Superior temporal gyrus (tissue), 1 donor: ENCODE measurements around the gene AKR1D1.
"Not testable (repeated sequence)": the region's sequence is repeated elsewhere in the genome, so short reads cannot be mapped to it uniquely, and the experiment has no call there.

Source experiments
- DNase-seq: peaks from one replicate; pipeline ENCODE4 v3.0.0-alpha.2; 2016; ENCODE audit errors: extremely low spot score

Gene AKR1D1

GRCh38 chr7:138122162-138122561 lies 45.9 kb downstream of the AKR1D1 start:
- DNase-seq: no peak

DNA sequence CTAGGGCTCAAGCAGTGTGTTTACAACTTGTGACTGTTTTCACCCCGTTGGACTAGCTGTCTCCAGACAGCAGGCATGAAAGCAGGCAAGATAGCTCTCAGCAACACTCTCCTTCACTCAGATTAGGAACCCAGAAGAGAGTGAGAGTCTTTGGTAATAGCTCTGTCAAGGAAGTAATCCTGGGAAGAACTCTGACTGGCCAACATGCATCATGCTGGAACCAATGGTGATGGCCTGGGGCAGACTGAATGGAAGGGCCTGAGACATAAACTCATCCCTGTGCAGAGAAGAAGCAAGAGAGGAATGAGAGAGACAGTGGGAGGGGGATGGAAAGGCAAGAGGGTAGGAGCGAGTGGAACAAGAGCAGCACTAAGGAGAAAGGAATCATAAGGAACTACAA lies 48.9 kb downstream of the AKR1D1 start:
- DNase-seq: no peak

- DNase-seq: no peak
Measured at GRCh38 chr7:138125598-138126111, 49.4 kb downstream of the AKR1D1 start.

GRCh38 chr7:138126928-138127327 lies 50.7 kb downstream of the AKR1D1 start:
- DNase-seq: no peak

- DNase-seq: no peak
Measured at GRCh38 chr7:138127996-138128395, 51.7 kb downstream of the AKR1D1 start.

DNA sequence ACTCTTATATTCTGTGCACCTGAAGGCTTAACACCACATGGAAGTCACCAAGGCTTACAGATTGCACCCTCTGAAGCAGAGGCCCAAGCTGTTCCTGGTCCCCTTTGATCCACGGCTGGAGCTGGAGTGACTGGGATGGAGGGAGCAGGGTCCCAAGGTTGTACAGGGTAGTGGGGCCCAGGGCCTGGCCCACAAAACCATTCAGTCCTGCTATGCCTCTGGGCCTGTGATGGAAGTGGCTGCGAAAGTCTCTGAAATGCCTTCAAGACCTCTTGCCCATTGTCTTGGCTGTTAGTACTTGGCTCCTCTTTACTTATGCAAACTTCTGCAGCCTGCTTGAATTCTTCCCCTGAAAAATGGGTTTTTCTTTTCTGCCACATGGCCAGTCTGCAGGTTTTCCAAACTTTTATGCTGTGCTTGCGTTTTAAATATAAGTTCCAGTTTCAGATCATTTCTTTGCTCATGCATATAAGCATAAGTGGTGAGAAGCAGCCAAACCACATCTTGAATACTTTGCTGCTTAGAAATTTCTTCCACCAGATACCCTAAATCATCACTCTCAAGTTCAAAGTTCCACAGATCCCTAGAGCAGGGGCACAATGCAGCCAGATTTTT lies 53.4 kb downstream of the AKR1D1 start:
- no peak for DNase-seq

DNA sequence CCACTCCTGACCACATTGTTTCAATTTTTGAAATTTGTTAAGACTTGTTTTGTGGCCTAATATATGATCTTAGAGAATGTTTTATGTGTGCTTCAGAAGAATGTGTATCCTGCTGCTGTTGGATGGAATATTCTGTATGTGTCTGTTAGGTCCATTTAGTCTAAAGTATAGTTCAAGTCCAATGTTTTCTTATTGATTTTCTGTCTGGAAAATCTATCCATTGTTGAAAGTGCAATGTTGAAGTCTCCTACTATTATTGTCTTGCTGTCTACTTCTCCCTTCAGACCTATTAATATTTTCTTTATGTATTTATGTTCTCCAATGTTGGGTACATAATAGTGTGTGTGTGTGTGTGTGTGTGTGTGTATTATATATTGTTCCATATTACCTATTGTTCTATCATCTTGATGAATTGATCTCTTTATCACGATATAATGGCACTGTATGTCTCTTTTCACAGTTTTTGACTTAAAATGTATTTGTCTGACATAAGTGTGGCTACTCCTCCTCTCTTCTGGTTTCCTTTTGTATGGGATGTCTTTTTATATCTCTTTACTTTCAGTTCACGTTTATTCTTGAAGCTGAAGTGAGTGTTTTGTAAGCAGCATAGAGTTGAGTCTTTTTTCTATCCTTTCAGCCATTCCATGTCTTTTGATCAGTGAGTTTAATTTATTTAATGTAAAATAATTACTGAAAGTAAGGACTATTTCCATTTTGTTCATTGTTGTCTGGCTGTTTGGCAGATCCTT lies 61.3 kb downstream of the AKR1D1 start:
- no peak for DNase-seq

GRCh38 chr7:138138244-138138643 lies 62.0 kb downstream of the AKR1D1 start:
- no peak for DNase-seq

DNA sequence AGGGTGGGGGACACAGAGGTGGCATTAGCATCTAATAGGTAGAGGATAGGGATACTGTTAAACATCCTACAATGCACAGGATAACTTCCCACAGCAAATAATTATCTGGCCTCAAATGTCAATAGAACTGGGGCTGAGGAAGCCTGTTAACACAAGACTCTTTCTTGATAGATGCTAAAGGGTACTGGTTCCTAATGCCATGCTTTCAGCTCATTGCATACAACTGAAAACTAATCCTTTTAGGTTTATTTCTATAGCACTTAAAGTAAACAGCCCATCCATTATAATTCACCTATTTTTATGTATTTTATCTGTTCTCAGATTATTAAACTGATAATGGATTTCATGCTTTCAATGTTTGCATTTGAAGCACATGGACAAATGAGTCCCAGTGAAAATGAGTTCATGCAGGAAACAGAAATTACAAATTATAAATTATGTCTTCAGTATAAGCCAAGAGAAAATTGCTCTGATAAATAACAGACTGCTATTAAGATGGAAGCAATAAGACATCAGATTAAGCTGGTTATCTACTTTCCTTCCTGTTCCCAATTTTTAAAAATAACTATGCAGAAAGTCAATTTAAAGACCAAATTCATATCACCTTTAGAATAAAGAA lies 66.4 kb downstream of the AKR1D1 start:
- no peak for DNase-seq

GRCh38 chr7:138144958-138145357 lies 68.7 kb downstream of the AKR1D1 start:
- DNase-seq: no peak

GRCh38 chr7:138146221-138146620 lies 70.0 kb downstream of the AKR1D1 start:
- not testable (repeated sequence) for DNase-seq

- DNase-seq: not testable (repeated sequence)
Measured at GRCh38 chr7:138146757-138147734, 70.8 kb downstream of the AKR1D1 start.

- no peak for DNase-seq
Measured at GRCh38 chr7:138151731-138152577, 75.7 kb downstream of the AKR1D1 start.

- no peak for DNase-seq
Measured at GRCh38 chr7:138154661-138155060, 78.4 kb downstream of the AKR1D1 start.

- no peak for DNase-seq
Measured at GRCh38 chr7:138157702-138158101, 81.4 kb downstream of the AKR1D1 start.

DNA sequence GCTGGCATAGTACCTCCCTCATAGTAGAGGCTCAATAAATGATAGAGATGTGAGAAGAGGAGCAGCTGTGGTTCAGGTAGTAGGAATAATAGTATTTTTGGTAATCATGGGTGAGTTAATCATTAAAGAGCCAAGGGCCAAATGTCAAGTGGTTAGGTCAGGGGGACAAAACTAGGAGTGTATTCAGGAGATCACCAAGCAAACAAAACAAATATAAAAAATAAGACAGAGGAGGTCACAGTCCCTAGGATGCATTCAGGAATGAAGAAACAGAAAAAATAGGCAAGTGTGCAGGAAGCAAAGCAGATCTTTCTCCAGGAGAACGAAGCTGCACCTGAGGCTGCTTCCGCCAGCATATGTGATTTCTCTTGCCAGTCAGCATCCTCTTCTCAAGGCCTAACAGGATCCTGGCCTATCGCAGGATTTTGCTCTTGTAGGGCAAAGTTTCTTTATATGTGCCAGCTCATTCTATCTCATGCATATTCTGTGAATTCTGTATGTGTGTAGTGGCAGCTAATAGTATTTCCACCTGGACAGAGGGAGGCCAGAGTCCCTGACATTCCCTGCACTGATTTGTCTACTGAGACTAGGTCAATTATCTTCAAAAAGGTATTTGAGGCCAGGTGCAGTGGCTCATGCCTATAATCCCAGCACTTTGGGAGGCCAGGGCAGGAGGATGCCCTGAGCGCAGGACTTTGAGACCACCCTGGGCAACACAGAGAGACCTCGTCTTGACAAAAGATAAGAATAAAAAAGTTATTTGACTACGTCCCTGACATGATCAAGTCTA lies 82.7 kb downstream of the AKR1D1 start:
- DNase-seq: no peak

- DNase-seq: peak; percentile 92
Measured at GRCh38 chr7:138161600-138162081, 85.4 kb downstream of the AKR1D1 start.

GRCh38 chr7:138162236-138162635 lies 86.0 kb downstream of the AKR1D1 start:
- no peak for DNase-seq

- no peak for DNase-seq
Measured at GRCh38 chr7:138163800-138164199, 87.5 kb downstream of the AKR1D1 start.

DNA sequence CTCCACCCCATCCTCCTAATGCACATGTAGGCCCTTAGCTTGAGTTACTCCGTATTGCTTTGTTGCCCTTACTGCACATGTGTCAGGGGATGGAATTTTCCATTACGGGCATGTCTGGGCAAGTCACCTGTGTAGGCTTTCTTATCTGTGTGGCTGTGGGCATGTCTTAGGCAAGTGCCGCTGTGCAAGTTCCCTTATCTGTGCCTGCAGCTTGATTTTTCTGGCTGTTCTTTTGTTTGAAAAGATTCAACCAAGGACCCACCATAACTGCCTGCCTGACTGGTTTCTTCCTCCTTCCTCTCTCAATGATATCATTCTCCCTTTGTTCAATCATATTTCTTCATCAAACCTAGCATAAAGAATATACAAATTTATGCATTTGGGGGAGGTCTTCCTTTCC lies 88.5 kb downstream of the AKR1D1 start:
- no peak for DNase-seq
